Measurements from ENCODE around the gene BACH2.

GRCh38 chr6:90183587-90184333 lies 112.9 kb downstream of the BACH2 start:
- TF ChIP-seq, protein P1, sequence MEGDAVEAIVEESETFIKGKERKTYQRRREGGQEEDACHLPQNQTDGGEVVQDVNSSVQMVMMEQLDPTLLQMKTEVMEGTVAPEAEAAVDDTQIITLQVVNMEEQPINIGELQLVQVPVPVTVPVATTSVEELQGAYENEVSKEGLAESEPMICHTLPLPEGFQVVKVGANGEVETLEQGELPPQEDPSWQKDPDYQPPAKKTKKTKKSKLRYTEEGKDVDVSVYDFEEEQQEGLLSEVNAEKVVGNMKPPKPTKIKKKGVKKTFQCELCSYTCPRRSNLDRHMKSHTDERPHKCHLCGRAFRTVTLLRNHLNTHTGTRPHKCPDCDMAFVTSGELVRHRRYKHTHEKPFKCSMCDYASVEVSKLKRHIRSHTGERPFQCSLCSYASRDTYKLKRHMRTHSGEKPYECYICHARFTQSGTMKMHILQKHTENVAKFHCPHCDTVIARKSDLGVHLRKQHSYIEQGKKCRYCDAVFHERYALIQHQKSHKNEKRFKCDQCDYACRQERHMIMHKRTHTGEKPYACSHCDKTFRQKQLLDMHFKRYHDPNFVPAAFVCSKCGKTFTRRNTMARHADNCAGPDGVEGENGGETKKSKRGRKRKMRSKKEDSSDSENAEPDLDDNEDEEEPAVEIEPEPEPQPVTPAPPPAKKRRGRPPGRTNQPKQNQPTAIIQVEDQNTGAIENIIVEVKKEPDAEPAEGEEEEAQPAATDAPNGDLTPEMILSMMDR (optimal IDR thresholded peaks at IDR 0.05 in 1 of 3, IDR thresholded peaks at IDR 0.05 in 1 of 3, conservative IDR thresholded peaks at IDR 0.05 in 1 of 3; ENCODE audit: extremely low read depth in 1 of 3, insufficient read depth in 2 of 3, low read length in 3 of 3) = no peak
- TF ChIP-seq EZH2 (IDR thresholded peaks at IDR 0.05; ENCODE audit: low read length) = no peak

All from keratinocyte (primary cell).